Vagina (tissue), 2 donors: ENCODE measurements around the gene PAQR5. TPM values are rescaled to one million over a fixed set of nuclear protein-coding genes. Genes with fewer than 3 reads are reported as not detected.
"Not testable (repeated sequence)": the region's sequence is repeated elsewhere in the genome, so short reads cannot be mapped to it uniquely, and the experiment has no call there.

Experiments used
- DNase-seq, 2 donors: peaks; one replicate each; pipeline ENCODE4 v3.0.0-alpha.2; 2017; ENCODE audit errors: extremely low spot score in 2 of 2
- H3K27ac ChIP-seq: fragments of 200-600 bp; sonication (generic); one replicate; pipeline ENCODE4 v1.5.1; 2019
- H3K27me3 ChIP-seq: fragments of 200-600 bp; sonication (generic); one replicate; pipeline ENCODE4 v1.5.1; 2019
- H3K36me3 ChIP-seq, 2 donors: fragments of 200-600 bp; sonication (generic); one replicate each; pipeline ENCODE4 v1.5.1; 2017 to 2019
- H3K4me1 ChIP-seq: fragments of 200-600 bp; sonication (generic); one replicate; pipeline ENCODE4 v1.5.1; 2019
- H3K4me3 ChIP-seq, 2 donors: fragments of 200-600 bp; sonication (generic); 1 replicate in 1 of 2; 2 replicates in 1 of 2; pipeline ENCODE4 v1.5.1; 2016 to 2019
- H3K9me3 ChIP-seq: fragments of 200-600 bp; sonication (generic); one replicate; pipeline ENCODE4 v1.5.1; 2019
- POLR2A ChIP-seq, 2 donors: fragments of 450-650 bp; IDR thresholded peaks; one replicate each; pipeline ENCODE4 v1.6.1; 2017; ENCODE audit warnings: antibody characterized with exemption in 2 of 2, mild to moderate bottlenecking in 2 of 2, moderate library complexity in 2 of 2
- POLR2AphosphoS5 ChIP-seq, 2 donors: sonication (generic); formaldehyde crosslinking; IDR thresholded peaks; one replicate each; pipeline ENCODE4 v1.9.0; 2017; ENCODE audit warnings: antibody characterized with exemption in 2 of 2, mild to moderate bottlenecking in 2 of 2, low read depth in 1 of 2; ENCODE audit not compliant: insufficient read depth in 1 of 2
- intact Hi-C: fragments of 100-400 bp; cut with DNase I; formaldehyde crosslinking; loops from one replicate; pipeline ENCODE4 v1.15.1; 2023
- total RNA-seq: library from RNA; depleted of rRNA; stranded (reverse); fragments of >200 nt; gene quantifications from one replicate; pipeline ENCODE4 v1.2.3, GENCODE V29; 2016
- TF ChIP-seq, protein P1 (sequence below), 3 experiments: fragments of 450-650 bp in 2 of 3; fragments of 200-600 bp in 1 of 3; sonication (generic) in 1 of 3; IDR thresholded peaks; one replicate each; pipeline ENCODE4 v1.5.1; 2017 to 2019; ENCODE audit warnings: antibody characterized with exemption in 3 of 3, mild to moderate bottlenecking in 2 of 3, moderate library complexity in 2 of 3

PAQR5 gene
- total RNA-seq, 1 donor from 2014 or later = 9.1 TPM

DNA sequence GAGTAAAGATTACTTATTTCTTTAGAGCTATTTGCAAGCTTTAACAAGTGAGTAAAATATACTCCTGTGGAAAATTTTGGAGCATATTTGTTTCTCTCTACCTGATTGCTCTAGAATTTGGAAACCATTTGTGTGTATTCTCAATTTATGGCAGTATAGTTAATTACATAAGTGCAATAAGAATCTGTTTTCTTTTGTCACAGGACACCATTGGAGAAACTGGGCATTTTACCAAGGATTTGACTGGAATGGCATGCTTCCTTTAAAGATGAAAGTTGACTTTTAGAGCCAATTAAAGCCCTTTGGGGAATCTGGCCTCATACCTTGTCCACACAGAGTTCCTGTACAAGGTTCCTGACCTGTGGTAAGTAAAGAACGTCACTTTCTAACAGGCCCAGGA, 38.4 kb downstream of the PAQR5 start:
- H3K27ac ChIP-seq = no peak overlapping the region
- no peaks in the 10 kb centered on the region for H3K36me3 ChIP-seq
- TF ChIP-seq, protein P1, sequence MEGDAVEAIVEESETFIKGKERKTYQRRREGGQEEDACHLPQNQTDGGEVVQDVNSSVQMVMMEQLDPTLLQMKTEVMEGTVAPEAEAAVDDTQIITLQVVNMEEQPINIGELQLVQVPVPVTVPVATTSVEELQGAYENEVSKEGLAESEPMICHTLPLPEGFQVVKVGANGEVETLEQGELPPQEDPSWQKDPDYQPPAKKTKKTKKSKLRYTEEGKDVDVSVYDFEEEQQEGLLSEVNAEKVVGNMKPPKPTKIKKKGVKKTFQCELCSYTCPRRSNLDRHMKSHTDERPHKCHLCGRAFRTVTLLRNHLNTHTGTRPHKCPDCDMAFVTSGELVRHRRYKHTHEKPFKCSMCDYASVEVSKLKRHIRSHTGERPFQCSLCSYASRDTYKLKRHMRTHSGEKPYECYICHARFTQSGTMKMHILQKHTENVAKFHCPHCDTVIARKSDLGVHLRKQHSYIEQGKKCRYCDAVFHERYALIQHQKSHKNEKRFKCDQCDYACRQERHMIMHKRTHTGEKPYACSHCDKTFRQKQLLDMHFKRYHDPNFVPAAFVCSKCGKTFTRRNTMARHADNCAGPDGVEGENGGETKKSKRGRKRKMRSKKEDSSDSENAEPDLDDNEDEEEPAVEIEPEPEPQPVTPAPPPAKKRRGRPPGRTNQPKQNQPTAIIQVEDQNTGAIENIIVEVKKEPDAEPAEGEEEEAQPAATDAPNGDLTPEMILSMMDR (IDR thresholded peaks at IDR 0.05) = no peak
- TF ChIP-seq POLR2AphosphoS5 (IDR thresholded peaks at IDR 0.05; ENCODE audit: insufficient read depth in 1 of 2, low read depth in 1 of 2) (no peak), POLR2A (IDR thresholded peaks at IDR 0.05) (no peak)
- H3K9me3 ChIP-seq = no peaks in the 10 kb centered on the region
- no peaks in the 10 kb centered on the region for H3K27me3 ChIP-seq
- DNase-seq = no peak
- H3K4me3 ChIP-seq = no peak overlapping the region
- intact Hi-C loops = no loop called here
- H3K4me1 ChIP-seq = no peaks in the 10 kb centered on the region

DNA sequence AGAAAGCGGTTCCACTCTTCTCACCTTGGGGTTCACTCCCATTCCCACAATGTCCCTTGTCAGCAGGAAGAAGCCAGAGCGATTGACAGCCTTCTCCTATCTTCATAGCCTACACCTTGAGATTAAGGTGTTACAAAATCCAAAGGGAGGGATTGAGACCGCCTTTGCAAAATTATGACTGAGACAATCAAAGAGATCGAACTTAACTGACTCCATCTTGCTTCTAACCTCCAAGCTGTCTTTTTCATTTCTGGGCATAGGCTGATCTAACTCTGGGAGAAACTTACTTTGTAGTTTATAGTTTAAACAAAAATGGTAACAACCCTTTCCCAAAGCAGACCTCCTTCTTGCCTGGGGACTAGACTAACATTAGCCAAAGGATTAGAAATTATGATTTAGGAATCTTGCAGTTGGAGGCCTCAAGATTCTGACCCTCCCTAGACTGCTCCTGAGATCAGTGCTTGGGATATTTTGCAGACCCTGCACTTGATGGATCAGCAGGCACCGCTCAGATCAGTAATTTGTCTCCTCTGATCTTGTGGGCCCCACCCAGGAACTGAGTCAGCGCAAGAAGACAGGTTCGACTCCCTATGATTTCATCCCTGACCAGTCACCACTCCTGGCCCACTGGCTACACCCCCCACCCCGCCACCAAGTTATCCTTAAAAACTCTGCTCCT, 40.0 kb downstream of the PAQR5 start:
- no peak overlapping the region for H3K27ac ChIP-seq
- H3K4me1 ChIP-seq = no peaks in the 10 kb centered on the region
- H3K36me3 ChIP-seq = no peaks in the 10 kb centered on the region
- H3K9me3 ChIP-seq = no peaks in the 10 kb centered on the region
- no peaks in the 10 kb centered on the region for H3K27me3 ChIP-seq
- H3K4me3 ChIP-seq = no peak overlapping the region
- no peak for TF ChIP-seq POLR2AphosphoS5 (IDR thresholded peaks at IDR 0.05; ENCODE audit: insufficient read depth in 1 of 2, low read depth in 1 of 2)
- no peak for TF ChIP-seq POLR2A (IDR thresholded peaks at IDR 0.05)
- TF ChIP-seq, protein P1 (IDR thresholded peaks at IDR 0.05) = no peak
- no peak for DNase-seq
- intact Hi-C loops = no loop called here

DNA sequence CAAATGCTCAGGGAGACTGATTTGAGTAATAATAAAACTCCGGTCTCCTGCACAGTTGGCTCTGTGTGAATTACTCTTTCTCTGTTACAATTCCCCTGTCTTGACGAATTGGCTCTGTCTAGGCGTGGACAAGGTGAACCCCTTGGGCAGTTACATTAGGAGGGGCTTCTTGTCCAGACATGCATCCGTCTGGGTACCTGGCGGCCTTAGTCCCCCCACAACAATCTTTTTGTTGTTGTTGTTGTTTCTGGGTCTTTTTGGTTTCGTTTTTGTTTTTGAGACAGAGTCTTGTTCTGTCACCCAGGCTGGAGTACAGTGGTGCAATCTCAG, 40.5 kb downstream of the PAQR5 start:
- DNase-seq, intact Hi-C loops, H3K36me3 ChIP-seq, H3K4me1 ChIP-seq, H3K27ac ChIP-seq, H3K9me3 ChIP-seq, H3K27me3 ChIP-seq, H3K4me3 ChIP-seq: not testable (repeated sequence)

DNA sequence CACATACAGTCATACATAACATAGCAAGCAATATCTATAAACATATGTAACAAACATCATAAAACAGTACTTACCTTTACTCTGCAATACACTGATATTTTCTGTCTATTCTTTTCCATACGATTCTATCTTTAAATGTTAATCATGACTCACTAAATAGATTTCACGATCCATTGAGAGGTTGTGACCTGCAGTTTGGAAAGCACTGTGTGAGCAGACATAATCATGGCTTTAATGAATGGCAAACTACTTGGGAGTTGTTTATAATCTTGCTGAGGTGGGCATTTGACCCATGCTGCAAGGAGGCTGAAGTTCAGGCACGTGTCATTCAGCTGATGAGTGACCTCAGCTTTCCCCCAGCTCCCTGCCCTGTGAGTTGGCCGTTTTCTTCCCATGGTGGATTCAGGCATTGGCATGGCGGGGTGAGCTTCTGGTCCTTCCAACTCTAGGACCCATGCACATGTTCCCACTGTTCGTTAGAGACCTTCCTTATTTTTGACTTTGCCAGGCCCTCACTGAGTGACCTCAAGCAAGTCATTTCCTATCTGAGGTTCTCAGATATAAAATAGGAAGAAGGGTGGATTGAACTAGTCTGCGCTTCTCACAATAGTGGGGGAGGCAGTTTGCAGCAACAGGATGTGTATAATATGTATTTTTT, 41.7 kb downstream of the PAQR5 start:
- no peaks in the 10 kb centered on the region for H3K9me3 ChIP-seq
- DNase-seq = no peak
- no peaks in the 10 kb centered on the region for H3K36me3 ChIP-seq
- intact Hi-C loops = no loop called here
- no peak overlapping the region for H3K4me3 ChIP-seq
- no peak overlapping the region for H3K27ac ChIP-seq
- TF ChIP-seq, protein P1 (IDR thresholded peaks at IDR 0.05) = no peak
- no peak for TF ChIP-seq POLR2A (IDR thresholded peaks at IDR 0.05)
- TF ChIP-seq POLR2AphosphoS5 (IDR thresholded peaks at IDR 0.05; ENCODE audit: insufficient read depth in 1 of 2, low read depth in 1 of 2) = no peak
- H3K27me3 ChIP-seq = no peaks in the 10 kb centered on the region
- no peaks in the 10 kb centered on the region for H3K4me1 ChIP-seq

DNA sequence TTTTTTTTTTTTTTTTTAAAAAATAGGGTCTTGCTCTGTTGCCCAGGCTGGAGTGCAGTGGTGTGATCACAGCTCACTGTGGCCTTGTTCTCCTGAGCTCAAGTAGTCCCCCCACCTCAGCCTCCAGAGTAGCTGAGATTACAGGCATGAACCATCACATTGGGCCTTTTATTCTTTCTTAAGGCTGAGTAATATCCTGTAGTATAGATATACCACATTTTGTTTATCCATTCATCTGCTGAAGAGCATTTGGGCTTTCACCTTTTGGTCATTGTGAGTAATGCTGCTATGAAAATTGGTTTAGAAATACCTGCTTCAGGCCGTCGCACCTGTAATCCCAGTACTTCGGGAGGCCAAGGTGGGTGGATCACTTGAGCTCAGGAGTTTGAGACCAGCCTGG, 42.6 kb downstream of the PAQR5 start:
- no peak for DNase-seq
- Histone ChIP-seq H3K27me3 (no peaks in the 10 kb centered on the region), H3K4me3 (no peak overlapping the region), H3K36me3 (no peaks in the 10 kb centered on the region), H3K9me3 (no peaks in the 10 kb centered on the region), H3K4me1 (no peaks in the 10 kb centered on the region), H3K27ac (no peak overlapping the region)
- TF ChIP-seq POLR2AphosphoS5 (IDR thresholded peaks at IDR 0.05; ENCODE audit: insufficient read depth in 1 of 2, low read depth in 1 of 2) (no peak), POLR2A (IDR thresholded peaks at IDR 0.05) (no peak)
- TF ChIP-seq, protein P1 (IDR thresholded peaks at IDR 0.05) = no peak
- intact Hi-C loops = no loop called here
